ENCODE data around the gene SULT2B1. TPM values are rescaled to one million over a fixed set of nuclear protein-coding genes. Genes with fewer than 3 reads are reported as not detected.

Gene SULT2B1
- total and polyA plus RNA-seq, 5 donors from 2014 or later, result 0.16 to 0.82 TPM; not detected in 3

DNA sequence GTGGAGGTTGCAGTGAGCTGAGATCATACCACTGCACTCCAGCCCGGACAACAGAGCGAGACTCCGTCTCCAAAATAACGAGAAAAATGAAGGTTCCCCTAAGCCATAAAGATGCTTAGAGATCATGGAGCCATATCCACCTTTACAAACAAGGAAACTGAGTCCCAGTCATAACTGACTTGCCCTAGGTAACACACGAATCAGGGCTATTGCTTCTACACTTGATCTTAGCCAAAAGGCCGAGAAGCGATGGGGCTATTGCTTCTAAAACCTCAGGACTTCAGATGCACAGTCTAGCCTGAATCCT, 82.0 kb downstream of the SULT2B1 start:
- peak overlapping the region; percentile 82 for H3K4me3 ChIP-seq (ENCODE audit: low read depth, low read length)
- no peak for ATAC-seq (ENCODE audit: low read depth in 2 of 2)
- no peaks in the 10 kb centered on the region for H3K27me3 ChIP-seq (ENCODE audit: control insufficient read depth, insufficient read depth, low read length)
- Mint-ChIP-seq H3K27me3 (no peaks in the 10 kb centered on the region), H3K4me1 (peaks cover 9 to 61% (median 12%) of the 10 kb centered on the region in 4 donors), H3K36me3 (peaks cover 14% of the 10 kb centered on the region), H3K4me3 (peak overlapping the region; percentile 87 to 95 (median 92)), H3K9me3 (no peaks in the 10 kb centered on the region), H3K27ac (peak overlapping the region; percentile 94 to 96 (median 94))
- no peaks in the 10 kb centered on the region for H3K9me3 ChIP-seq (ENCODE audit: control insufficient read depth in 2 of 2, low read length in 2 of 2)
- H3K4me1 ChIP-seq (ENCODE audit: control insufficient read depth, insufficient read depth, low read length, poor library complexity, severe bottlenecking), result peaks cover 49% of the 10 kb centered on the region
- peaks cover 38% of the 10 kb centered on the region for H3K36me3 ChIP-seq (ENCODE audit: control insufficient read depth, insufficient read depth, low read length)
- H3K27ac ChIP-seq (ENCODE audit: insufficient read depth, low read length, poor library complexity, severe bottlenecking), result peak overlapping the region; percentile 95
- no peak for DNase-seq

DNA sequence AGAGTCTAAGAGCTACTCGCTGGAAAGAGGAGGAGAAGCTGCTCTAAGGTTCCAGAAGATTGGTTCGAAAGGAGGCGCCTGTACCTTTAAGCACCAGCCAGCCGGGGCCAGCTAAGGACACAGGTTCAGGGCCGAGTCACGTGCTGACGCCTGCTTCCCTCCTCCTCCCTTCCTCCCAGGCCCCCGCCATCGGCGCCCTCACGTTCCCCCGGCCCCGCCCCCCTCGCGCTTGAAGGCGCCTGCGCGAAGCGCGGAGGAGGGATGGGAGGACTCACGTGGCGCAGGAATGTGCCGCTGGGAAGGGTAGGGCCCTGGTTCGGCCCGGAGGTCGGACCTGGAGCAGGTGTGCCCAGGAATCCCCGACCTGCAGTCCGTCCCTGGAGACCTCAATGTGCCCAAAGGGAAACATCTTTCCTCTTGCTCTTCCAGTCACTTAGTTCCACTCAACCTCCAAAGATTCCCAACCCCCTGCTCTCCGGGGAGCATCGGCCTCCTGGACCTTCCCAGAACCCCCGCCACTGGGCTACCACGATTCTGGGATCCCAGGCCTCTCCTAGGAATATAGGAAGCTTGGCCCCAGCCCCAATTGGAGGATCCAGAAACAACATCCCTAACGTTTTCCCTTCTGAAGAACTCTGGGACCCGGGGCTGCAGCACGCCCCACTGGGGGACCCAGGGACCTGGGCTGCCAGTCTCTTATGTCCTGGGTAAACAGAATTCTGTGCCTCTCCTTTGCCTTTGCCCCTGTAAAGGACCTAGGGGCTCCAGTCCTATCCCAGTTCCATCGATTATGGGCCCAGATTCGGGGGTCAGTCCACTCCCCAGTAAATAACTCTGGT, 82.7 kb downstream of the SULT2B1 start:
- Histone ChIP-seq H3K36me3 (ENCODE audit: control insufficient read depth, insufficient read depth, low read length) (peaks cover 36% of the 10 kb centered on the region), H3K27ac (ENCODE audit: insufficient read depth, low read length, poor library complexity, severe bottlenecking) (peak overlapping the region; percentile 95), H3K4me3 (ENCODE audit: low read depth, low read length) (peak overlapping the region; percentile 82), H3K27me3 (ENCODE audit: control insufficient read depth, insufficient read depth, low read length) (no peaks in the 10 kb centered on the region), H3K4me1 (ENCODE audit: control insufficient read depth, insufficient read depth, low read length, poor library complexity, severe bottlenecking) (peaks cover 49% of the 10 kb centered on the region), H3K9me3 (ENCODE audit: control insufficient read depth in 2 of 2, low read length in 2 of 2) (no peaks in the 10 kb centered on the region)
- DNase-seq (peak; percentile 84 to 97 (median 87)), ATAC-seq (ENCODE audit: low read depth in 2 of 2) (peak; percentile 10 to 18)
- peaks cover 14% of the 10 kb centered on the region for H3K36me3 Mint-ChIP-seq
- no peaks in the 10 kb centered on the region for H3K27me3 Mint-ChIP-seq
- no peaks in the 10 kb centered on the region for H3K9me3 Mint-ChIP-seq
- H3K4me1 Mint-ChIP-seq, result peaks cover 9 to 65% (median 15%) of the 10 kb centered on the region in 4 donors
- peak overlapping the region; percentile 87 to 95 (median 92) for H3K4me3 Mint-ChIP-seq
- peak overlapping the region; percentile 94 to 96 (median 94) for H3K27ac Mint-ChIP-seq

DNA sequence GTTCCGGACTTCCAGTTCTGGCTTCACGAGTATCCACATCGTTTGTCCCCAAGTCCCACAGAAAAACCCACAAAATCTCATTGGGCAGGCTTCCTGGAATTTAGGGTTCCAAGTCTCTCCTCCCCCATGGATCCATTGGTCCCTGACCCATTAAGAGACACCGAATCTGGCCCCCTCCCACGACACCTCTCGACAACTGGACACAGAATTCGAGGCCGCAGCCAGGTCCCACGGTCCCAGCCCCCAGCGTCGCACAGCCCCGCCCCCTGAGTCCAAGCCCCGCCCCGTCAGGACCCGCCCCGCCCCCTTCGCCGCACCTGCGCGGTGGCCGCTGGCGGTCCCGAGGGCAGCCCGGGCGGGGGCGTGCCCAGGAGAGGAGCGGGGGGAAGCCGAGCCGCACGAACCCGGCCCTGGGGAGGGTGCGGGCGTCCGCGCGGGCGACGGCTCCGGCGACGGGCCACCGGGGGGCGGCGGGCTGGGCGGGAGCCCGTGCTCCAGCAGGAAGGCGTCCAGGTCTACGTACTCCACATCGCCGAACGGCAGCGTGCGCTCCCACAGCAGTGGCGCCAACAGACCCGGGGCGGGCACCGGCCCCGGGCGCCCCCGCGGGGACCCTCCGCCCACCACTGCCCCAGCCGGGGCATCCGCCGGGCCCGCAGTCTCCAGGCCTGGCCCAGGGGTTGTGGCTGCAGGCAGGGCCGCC, 83.4 kb downstream of the SULT2B1 start:
- peaks cover 49% of the 10 kb centered on the region for H3K4me1 ChIP-seq (ENCODE audit: control insufficient read depth, insufficient read depth, low read length, poor library complexity, severe bottlenecking)
- peak overlapping the region; percentile 90 for H3K4me3 ChIP-seq (ENCODE audit: low read depth, low read length)
- peaks cover 10% of the 10 kb centered on the region for H3K36me3 Mint-ChIP-seq
- no peaks in the 10 kb centered on the region for H3K27me3 Mint-ChIP-seq
- no peaks in the 10 kb centered on the region for H3K27me3 ChIP-seq (ENCODE audit: control insufficient read depth, insufficient read depth, low read length)
- H3K36me3 ChIP-seq (ENCODE audit: control insufficient read depth, insufficient read depth, low read length), result peaks cover 28% of the 10 kb centered on the region
- DNase-seq (peak; percentile 70 to 74 (median 72)), ATAC-seq (ENCODE audit: low read depth in 2 of 2) (peak in 1 of 2 donors; percentile 3)
- H3K27ac Mint-ChIP-seq, result peak overlapping the region; percentile 94 to 96 (median 94)
- H3K4me3 Mint-ChIP-seq, result peak overlapping the region; percentile 94 to 99 (median 97)
- no peaks in the 10 kb centered on the region for H3K9me3 ChIP-seq (ENCODE audit: control insufficient read depth in 2 of 2, low read length in 2 of 2)
- peaks cover 9 to 69% (median 15%) of the 10 kb centered on the region in 4 donors for H3K4me1 Mint-ChIP-seq
- H3K9me3 Mint-ChIP-seq, result no peaks in the 10 kb centered on the region
- H3K27ac ChIP-seq (ENCODE audit: insufficient read depth, low read length, poor library complexity, severe bottlenecking), result peak overlapping the region; percentile 95

DNA sequence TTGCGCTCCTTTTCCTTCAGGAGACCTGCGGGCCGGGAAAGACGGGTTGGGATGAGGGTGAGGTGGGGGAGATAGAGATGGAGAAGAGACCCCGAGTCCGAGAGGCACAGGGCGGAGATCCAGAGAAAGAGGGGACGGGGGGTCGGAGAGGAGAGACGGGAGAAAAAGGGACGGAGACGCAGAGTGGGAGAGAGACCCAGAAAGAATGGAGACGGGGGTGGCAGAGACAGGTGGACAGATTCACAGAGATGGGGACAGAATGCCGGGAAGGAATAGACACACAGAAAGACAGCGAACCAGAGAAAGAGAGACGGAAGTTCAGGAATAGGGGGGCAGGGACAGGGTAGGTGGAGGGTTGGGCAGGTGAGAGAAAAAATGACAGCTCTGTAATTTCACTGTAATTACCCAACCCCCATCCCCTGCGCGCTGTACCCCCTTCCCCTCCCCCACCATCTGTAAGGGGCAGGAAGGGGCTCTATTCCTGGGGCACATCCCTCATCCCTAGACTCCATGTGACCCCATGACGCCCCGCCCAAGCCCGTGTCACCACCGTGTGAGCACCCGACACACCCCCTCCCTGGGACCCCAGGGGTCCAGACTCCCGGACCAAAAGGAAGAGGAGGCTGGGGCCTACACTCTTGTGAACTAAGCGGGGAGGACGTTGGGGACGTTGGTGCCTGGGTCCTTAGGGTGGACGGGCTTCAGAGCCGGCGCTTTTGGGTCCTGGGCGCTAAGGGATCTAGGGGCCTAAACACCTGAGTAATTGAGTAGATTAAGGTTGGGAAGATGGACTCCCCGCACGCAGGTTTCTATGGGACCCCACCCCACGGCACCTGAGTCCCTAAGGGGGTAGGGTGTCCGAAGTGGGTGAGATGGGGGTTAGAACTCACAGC, 84.2 kb downstream of the SULT2B1 start:
- peak overlapping the region; percentile 90 for H3K4me3 ChIP-seq (ENCODE audit: low read depth, low read length)
- Mint-ChIP-seq H3K4me3 (peak overlapping the region; percentile 91 to 99 (median 96)), H3K36me3 (peaks cover 10% of the 10 kb centered on the region), H3K27ac (peak overlapping the region; percentile 93 to 100 (median 94)), H3K4me1 (peaks cover 9 to 69% (median 15%) of the 10 kb centered on the region in 4 donors), H3K9me3 (no peaks in the 10 kb centered on the region), H3K27me3 (no peaks in the 10 kb centered on the region)
- peaks cover 44% of the 10 kb centered on the region for H3K4me1 ChIP-seq (ENCODE audit: control insufficient read depth, insufficient read depth, low read length, poor library complexity, severe bottlenecking)
- no peaks in the 10 kb centered on the region for H3K9me3 ChIP-seq (ENCODE audit: control insufficient read depth in 2 of 2, low read length in 2 of 2)
- peak; percentile 30 to 37 (median 34) for DNase-seq
- H3K36me3 ChIP-seq (ENCODE audit: control insufficient read depth, insufficient read depth, low read length), result peaks cover 20% of the 10 kb centered on the region
- peak overlapping the region; percentile 95 for H3K27ac ChIP-seq (ENCODE audit: insufficient read depth, low read length, poor library complexity, severe bottlenecking)
- no peak for ATAC-seq (ENCODE audit: low read depth in 2 of 2)
- H3K27me3 ChIP-seq (ENCODE audit: control insufficient read depth, insufficient read depth, low read length), result no peaks in the 10 kb centered on the region

DNA sequence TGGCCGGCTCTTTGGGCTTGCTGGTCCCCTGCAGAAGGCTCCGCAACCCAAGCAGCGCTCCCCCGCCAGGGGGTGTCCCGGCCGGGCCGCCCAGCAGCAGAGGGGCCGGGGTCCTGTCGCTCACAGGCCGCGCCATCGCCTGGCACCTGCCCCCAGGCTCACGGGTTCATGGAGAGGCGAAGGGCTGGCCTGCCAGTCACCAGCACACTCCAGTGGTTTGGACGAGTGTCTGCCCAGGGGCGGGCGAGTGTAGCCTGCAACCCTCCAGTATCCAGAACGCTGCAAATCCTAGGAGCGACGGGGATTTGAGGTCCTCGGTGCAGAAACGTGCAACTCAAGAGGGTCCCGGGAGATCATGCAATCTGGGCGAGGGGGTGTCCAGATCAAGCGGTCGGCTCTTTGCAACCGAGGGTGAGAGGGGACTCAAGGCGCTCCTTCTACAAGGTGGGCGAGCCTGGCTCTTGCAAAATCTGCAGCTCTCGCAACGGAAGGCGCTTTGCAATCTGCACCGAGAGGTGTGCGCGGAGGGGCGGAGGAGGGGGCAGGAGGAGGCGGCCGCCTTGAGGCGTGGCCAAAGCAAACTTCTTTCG, 85.0 kb downstream of the SULT2B1 start, which contains the start of gene DBP:
TSS of gene DBP (minus strand) at position 521 of the 590 bp plus-strand sequence. CDS start at position 136, 385 bp downstream.
- H3K36me3 Mint-ChIP-seq, result peaks cover 10% of the 10 kb centered on the region
- no peak for ATAC-seq (ENCODE audit: low read depth in 2 of 2)

DNA sequence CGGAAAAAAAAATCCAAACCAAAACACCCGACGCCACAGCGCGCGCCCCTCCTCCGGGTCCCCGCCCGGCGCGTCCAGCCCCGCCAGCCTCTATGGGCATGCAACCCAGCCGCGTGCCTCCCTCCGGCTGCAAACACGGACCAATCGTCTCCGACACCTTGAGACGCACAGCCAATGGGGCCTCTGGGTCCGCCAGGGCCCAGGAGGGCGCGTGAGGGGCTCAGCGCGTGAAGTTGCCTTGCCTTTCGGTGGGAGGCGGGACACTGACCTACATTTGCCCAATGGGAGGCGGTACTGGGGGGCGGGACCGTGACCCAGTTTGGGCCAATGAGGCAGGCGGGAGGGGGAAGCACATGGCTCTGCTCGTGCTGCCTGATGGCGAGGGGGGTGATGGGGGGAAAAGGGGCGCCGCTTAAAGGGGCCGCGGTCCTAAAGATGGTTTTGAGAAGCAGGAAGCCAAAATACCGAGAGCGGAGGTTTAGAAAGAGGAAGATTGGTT, 85.5 kb downstream of the SULT2B1 start:
- Mint-ChIP-seq H3K36me3 (peaks cover 7% of the 10 kb centered on the region), H3K4me3 (peak overlapping the region; percentile 91 to 99 (median 96)), H3K27ac (peak overlapping the region; percentile 97 to 98 (median 98)), H3K9me3 (peaks cover 0 to 2% (median 0%) of the 10 kb centered on the region in 7 donors), H3K4me1 (peaks cover 9 to 63% (median 16%) of the 10 kb centered on the region in 4 donors), H3K27me3 (no peaks in the 10 kb centered on the region)
- peak overlapping the region; percentile 90 for H3K4me3 ChIP-seq (ENCODE audit: low read depth, low read length)
- peaks cover 10% of the 10 kb centered on the region for H3K36me3 ChIP-seq (ENCODE audit: control insufficient read depth, insufficient read depth, low read length)
- H3K27me3 ChIP-seq (ENCODE audit: control insufficient read depth, insufficient read depth, low read length), result no peaks in the 10 kb centered on the region
- ATAC-seq (ENCODE audit: low read depth in 2 of 2) (peak; percentile 82 to 83), DNase-seq (peak; percentile 99 to 100 (median 100))
- H3K9me3 ChIP-seq (ENCODE audit: control insufficient read depth in 2 of 2, low read length in 2 of 2), result no peaks in the 10 kb centered on the region
- peak overlapping the region; percentile 95 for H3K27ac ChIP-seq (ENCODE audit: insufficient read depth, low read length, poor library complexity, severe bottlenecking)
- peaks cover 43% of the 10 kb centered on the region for H3K4me1 ChIP-seq (ENCODE audit: control insufficient read depth, insufficient read depth, low read length, poor library complexity, severe bottlenecking)

More for the DNA sequence above, 85.0 kb downstream of the SULT2B1 start, which contains the start of gene DBP:
- Histone ChIP-seq H3K4me1 (ENCODE audit: control insufficient read depth, insufficient read depth, low read length, poor library complexity, severe bottlenecking) (peaks cover 44% of the 10 kb centered on the region), H3K4me3 (ENCODE audit: low read depth, low read length) (peak within 1 kb of the TSS; percentile 90), H3K36me3 (ENCODE audit: control insufficient read depth, insufficient read depth, low read length) (peaks cover 13% of the 10 kb centered on the region), H3K27ac (ENCODE audit: insufficient read depth, low read length, poor library complexity, severe bottlenecking) (peak within 1 kb of the TSS; percentile 95), H3K9me3 (ENCODE audit: control insufficient read depth in 2 of 2, low read length in 2 of 2) (no peaks in the 10 kb centered on the region), H3K27me3 (ENCODE audit: control insufficient read depth, insufficient read depth, low read length) (no peaks in the 10 kb centered on the region)
- Mint-ChIP-seq H3K27ac (peak within 1 kb of the TSS; percentile 97 to 98 (median 98)), H3K27me3 (no peaks in the 10 kb centered on the region), H3K4me1 (peaks cover 9 to 66% (median 16%) of the 10 kb centered on the region in 4 donors), H3K9me3 (peaks cover 0 to 2% (median 0%) of the 10 kb centered on the region in 7 donors), H3K4me3 (peak within 1 kb of the TSS; percentile 91 to 99 (median 96))
- DNase-seq, result peak in 1 of 3 donors; percentile 19
